HEK293 (cell line): ENCODE data around the gene MINDY2.
A peak's percentile ranks its signal among the peaks of the same experiment; 100 is the strongest.

Source experiments
- CTCF ChIA-PET: fragments of 350-600 bp; formaldehyde crosslinking; extraction: SDS; loops from one replicate; lab custom pipeline; 2021; ENCODE audit warnings: antibody characterized with exemption; lab: Yijun Ruan, JAX
- POLR2A ChIA-PET: fragments of 300-600 bp; formaldehyde crosslinking; extraction: SDS; loops from one replicate; lab custom pipeline; 2020; ENCODE audit warnings: antibody characterized with exemption, inconsistent platforms; lab: Yijun Ruan, JAX
- H3K27ac ChIP-seq: fragments of 200-500 bp; sonication (Bioruptor generic); 2 replicates; pipeline ENCODE4 v1.5.1; 2014; ENCODE audit warnings: low read depth, low read length, control low read depth, inconsistent platforms; ENCODE audit errors: extremely low read depth
- H3K36me3 ChIP-seq, 2 experiments: fragments of 200-500 bp in 1 of 2; sonication (Bioruptor generic) in 1 of 2; 1 replicate in 1 of 2; 2 replicates in 1 of 2; pipeline ENCODE4 v1.5.1; 2014 to 2017; ENCODE audit warnings: inconsistent platforms in 2 of 2, low read length in 2 of 2; ENCODE audit not compliant: control insufficient read depth in 2 of 2, insufficient read depth in 1 of 2
- H3K4me1 ChIP-seq: fragments of 200-500 bp; sonication (Bioruptor generic); 2 replicates; pipeline ENCODE4 v1.5.1; 2014; ENCODE audit warnings: mild to moderate bottlenecking, low read length, inconsistent platforms; ENCODE audit not compliant: control insufficient read depth, insufficient read depth
- H3K4me3 ChIP-seq: 2 replicates; pipeline ENCODE4 v1.5.1; 2011; ENCODE audit warnings: low read depth, mild to moderate bottlenecking, control low read depth, low read length, moderate library complexity
- H3K9me3 ChIP-seq: fragments of 200-500 bp; sonication (Bioruptor generic); 2 replicates; pipeline ENCODE4 v1.5.1; 2014; ENCODE audit warnings: low read depth, low read length, inconsistent platforms; ENCODE audit not compliant: control insufficient read depth, insufficient read depth
- ATF2 ChIP-seq: fragments of 450-650 bp; formaldehyde crosslinking; IDR thresholded peaks from 2 replicates; pipeline ENCODE4 v1.5.1; 2016; ENCODE audit warnings: missing biosample characterization, missing genetic modification characterization, low read depth
- BCL6B ChIP-seq: fragments of 450-650 bp; formaldehyde crosslinking; IDR thresholded peaks from 2 replicates; pipeline ENCODE4 v1.5.1; 2017; ENCODE audit warnings: missing biosample characterization, missing genetic modification characterization
- SP2 ChIP-seq: fragments of 450-650 bp; formaldehyde crosslinking; IDR thresholded peaks from 2 replicates; pipeline ENCODE4 v1.5.1; 2016; ENCODE audit warnings: missing biosample characterization, missing genetic modification characterization
- ZBTB17 ChIP-seq: fragments of 450-650 bp; formaldehyde crosslinking; IDR thresholded peaks from 2 replicates; pipeline ENCODE4 v1.5.1; 2016; ENCODE audit warnings: missing biosample characterization, missing genetic modification characterization
- ZBTB20 ChIP-seq: fragments of 450-650 bp; formaldehyde crosslinking; IDR thresholded peaks from 2 replicates; pipeline ENCODE4 v1.5.1; 2016; ENCODE audit warnings: missing biosample characterization, missing genetic modification characterization
- ZIC2 ChIP-seq: fragments of 450-650 bp; formaldehyde crosslinking; IDR thresholded peaks from 2 replicates; pipeline ENCODE4 v1.5.1; 2016; ENCODE audit warnings: missing biosample characterization, missing genetic modification characterization
- ZNF10 ChIP-seq: fragments of 450-650 bp; formaldehyde crosslinking; IDR thresholded peaks from 2 replicates; pipeline ENCODE4 v1.5.1; 2017; ENCODE audit warnings: missing biosample characterization, missing genetic modification characterization
- ZNF121 ChIP-seq: fragments of 450-650 bp; formaldehyde crosslinking; IDR thresholded peaks from 2 replicates; pipeline ENCODE4 v1.5.1; 2016; ENCODE audit warnings: missing biosample characterization, missing genetic modification characterization
- ZNF239 ChIP-seq: fragments of 450-650 bp; formaldehyde crosslinking; IDR thresholded peaks from 2 replicates; pipeline ENCODE4 v1.5.1; 2016; ENCODE audit warnings: missing biosample characterization, missing genetic modification characterization
- ZNF350 ChIP-seq: fragments of 450-650 bp; formaldehyde crosslinking; IDR thresholded peaks from 2 replicates; pipeline ENCODE4 v1.5.0; 2017; ENCODE audit warnings: missing biosample characterization, mild to moderate bottlenecking, missing genetic modification characterization
- ZNF394 ChIP-seq: fragments of 450-650 bp; formaldehyde crosslinking; IDR thresholded peaks from 2 replicates; pipeline ENCODE4 v1.5.1; 2016; ENCODE audit warnings: missing biosample characterization, missing genetic modification characterization, mild to moderate bottlenecking, moderate library complexity, borderline replicate concordance
- ZNF585B ChIP-seq: fragments of 450-650 bp; formaldehyde crosslinking; IDR thresholded peaks from 2 replicates; pipeline ENCODE4 v1.5.1; 2016; ENCODE audit warnings: missing biosample characterization, missing genetic modification characterization
- ZNF623 ChIP-seq: fragments of 450-650 bp; formaldehyde crosslinking; IDR thresholded peaks from 2 replicates; pipeline ENCODE4 v1.5.1; 2016; ENCODE audit warnings: missing biosample characterization, missing genetic modification characterization
- ZNF837 ChIP-seq: fragments of 450-650 bp; formaldehyde crosslinking; IDR thresholded peaks from 2 replicates; pipeline ENCODE4 v1.5.1; 2016; ENCODE audit warnings: missing biosample characterization, missing genetic modification characterization
- TF ChIP-seq, protein P1 (sequence below): fragments of 450-650 bp; formaldehyde crosslinking; IDR thresholded peaks from 2 replicates; pipeline ENCODE4 v1.5.1; 2016; ENCODE audit warnings: missing biosample characterization, missing genetic modification characterization
- TF ChIP-seq, protein P2 (sequence below): fragments of 450-650 bp; formaldehyde crosslinking; IDR thresholded peaks from 2 replicates; pipeline ENCODE4 v1.5.1; 2016; ENCODE audit warnings: missing biosample characterization, missing genetic modification characterization, borderline replicate concordance
- TF ChIP-seq, protein P3 (sequence below): sonication (generic); formaldehyde crosslinking; IDR thresholded peaks from 2 replicates; pipeline ENCODE4 v1.8.1; 2022; ENCODE audit warnings: mild to moderate bottlenecking, moderate library complexity, missing genetic modification reagents

MINDY2 gene

GRCh38 chr15:58771621-58772250, 634 bp downstream of the MINDY2 start (continued):
- TF ChIP-seq BCL6B (tag by site-specific recombination) (no peak), ATF2 (no peak), ZNF585B (tag by site-specific recombination) (no peak), ZBTB17 (tag by site-specific recombination) (peak; percentile 31; the same call in 1 of the 2 replicates), ZNF10 (tag by site-specific recombination) (0 out of 2 replicates have a peak, but pooled peaks have one; percentile 14), ZNF837 (peak; percentile 16; the same call in 1 of the 2 replicates), ZNF623 (tag by site-specific recombination) (no peak), ZNF394 (tag by site-specific recombination) (no peak), ZBTB20 (peak; percentile 55; the same call in 1 of the 2 replicates), SP2 (tag by site-specific recombination) (peak; percentile 22), ZNF239 (no peak)

- Histone ChIP-seq H3K4me1 (no peaks in the 10 kb centered on the region; the same call in 1 of the 2 replicates), H3K4me3 (peak overlapping the region; percentile 97; the same call in 1 of the 2 replicates), H3K36me3 (no peaks in the 10 kb centered on the region), H3K27ac (no peak overlapping the region), H3K9me3 (no peaks in the 10 kb centered on the region)
- POLR2A ChIA-PET, result no interaction called here
- CTCF ChIA-PET, result no interaction called here
- peak; percentile 97 for TF ChIP-seq ZNF394 (tag by site-specific recombination)
- peak; percentile 82 for TF ChIP-seq ZNF121 (tag by site-specific recombination)
- no peak for TF ChIP-seq ZNF350 (tag by site-specific recombination)
Measured at GRCh38 chr15:58773024-58773423, 1.9 kb downstream of the MINDY2 start.

GRCh38 chr15:58775402-58775801, 4.3 kb downstream of the MINDY2 start:
- Histone ChIP-seq H3K4me1 (no peaks in the 10 kb centered on the region), H3K9me3 (no peaks in the 10 kb centered on the region), H3K36me3 (no peaks in the 10 kb centered on the region), H3K4me3 (no peak overlapping the region), H3K27ac (no peak overlapping the region)
- POLR2A ChIA-PET, result no interaction called here
- CTCF ChIA-PET, result no interaction called here
- TF ChIP-seq, protein P1, sequence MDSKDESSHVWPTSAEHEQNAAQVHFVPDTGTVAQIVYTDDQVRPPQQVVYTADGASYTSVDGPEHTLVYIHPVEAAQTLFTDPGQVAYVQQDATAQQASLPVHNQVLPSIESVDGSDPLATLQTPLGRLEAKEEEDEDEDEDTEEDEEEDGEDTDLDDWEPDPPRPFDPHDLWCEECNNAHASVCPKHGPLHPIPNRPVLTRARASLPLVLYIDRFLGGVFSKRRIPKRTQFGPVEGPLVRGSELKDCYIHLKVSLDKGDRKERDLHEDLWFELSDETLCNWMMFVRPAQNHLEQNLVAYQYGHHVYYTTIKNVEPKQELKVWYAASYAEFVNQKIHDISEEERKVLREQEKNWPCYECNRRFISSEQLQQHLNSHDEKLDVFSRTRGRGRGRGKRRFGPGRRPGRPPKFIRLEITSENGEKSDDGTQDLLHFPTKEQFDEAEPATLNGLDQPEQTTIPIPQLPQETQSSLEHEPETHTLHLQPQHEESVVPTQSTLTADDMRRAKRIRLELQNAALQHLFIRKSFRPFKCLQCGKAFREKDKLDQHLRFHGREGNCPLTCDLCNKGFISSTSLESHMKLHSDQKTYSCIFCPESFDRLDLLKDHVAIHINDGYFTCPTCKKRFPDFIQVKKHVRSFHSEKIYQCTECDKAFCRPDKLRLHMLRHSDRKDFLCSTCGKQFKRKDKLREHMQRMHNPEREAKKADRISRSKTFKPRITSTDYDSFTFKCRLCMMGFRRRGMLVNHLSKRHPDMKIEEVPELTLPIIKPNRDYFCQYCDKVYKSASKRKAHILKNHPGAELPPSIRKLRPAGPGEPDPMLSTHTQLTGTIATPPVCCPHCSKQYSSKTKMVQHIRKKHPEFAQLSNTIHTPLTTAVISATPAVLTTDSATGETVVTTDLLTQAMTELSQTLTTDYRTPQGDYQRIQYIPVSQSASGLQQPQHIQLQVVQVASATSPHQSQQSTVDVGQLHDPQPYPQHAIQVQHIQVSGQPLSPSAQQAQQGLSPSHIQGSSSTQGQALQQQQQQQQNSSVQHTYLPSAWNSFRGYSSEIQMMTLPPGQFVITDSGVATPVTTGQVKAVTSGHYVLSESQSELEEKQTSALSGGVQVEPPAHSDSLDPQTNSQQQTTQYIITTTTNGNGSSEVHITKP (tag by site-specific recombination), result peak; percentile 76
- no peak for TF ChIP-seq BCL6B (tag by site-specific recombination)
- TF ChIP-seq, protein P2, sequence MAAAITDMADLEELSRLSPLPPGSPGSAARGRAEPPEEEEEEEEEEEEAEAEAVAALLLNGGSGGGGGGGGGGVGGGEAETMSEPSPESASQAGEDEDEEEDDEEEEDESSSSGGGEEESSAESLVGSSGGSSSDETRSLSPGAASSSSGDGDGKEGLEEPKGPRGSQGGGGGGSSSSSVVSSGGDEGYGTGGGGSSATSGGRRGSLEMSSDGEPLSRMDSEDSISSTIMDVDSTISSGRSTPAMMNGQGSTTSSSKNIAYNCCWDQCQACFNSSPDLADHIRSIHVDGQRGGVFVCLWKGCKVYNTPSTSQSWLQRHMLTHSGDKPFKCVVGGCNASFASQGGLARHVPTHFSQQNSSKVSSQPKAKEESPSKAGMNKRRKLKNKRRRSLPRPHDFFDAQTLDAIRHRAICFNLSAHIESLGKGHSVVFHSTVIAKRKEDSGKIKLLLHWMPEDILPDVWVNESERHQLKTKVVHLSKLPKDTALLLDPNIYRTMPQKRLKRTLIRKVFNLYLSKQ (tag by site-specific recombination), result no peak
- TF ChIP-seq ZIC2 (tag by site-specific recombination), result no peak
- TF ChIP-seq, protein P3, sequence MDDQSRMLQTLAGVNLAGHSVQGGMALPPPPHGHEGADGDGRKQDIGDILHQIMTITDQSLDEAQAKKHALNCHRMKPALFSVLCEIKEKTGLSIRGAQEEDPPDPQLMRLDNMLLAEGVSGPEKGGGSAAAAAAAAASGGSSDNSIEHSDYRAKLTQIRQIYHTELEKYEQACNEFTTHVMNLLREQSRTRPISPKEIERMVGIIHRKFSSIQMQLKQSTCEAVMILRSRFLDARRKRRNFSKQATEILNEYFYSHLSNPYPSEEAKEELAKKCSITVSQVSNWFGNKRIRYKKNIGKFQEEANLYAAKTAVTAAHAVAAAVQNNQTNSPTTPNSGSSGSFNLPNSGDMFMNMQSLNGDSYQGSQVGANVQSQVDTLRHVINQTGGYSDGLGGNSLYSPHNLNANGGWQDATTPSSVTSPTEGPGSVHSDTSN, result no peak
